PFSK-1 (cell line): ENCODE results near the gene GALR2.

ENCODE experiments used
- FOXP2 ChIP-seq: optimal IDR thresholded peaks from 2 replicates; pipeline ENCODE3; 2011; ENCODE audit warnings: borderline replicate concordance, control low read depth, inconsistent platforms; ENCODE audit not compliant: insufficient read depth; ENCODE audit errors: extremely low read length, extremely low read depth
- POLR2AphosphoS5 ChIP-seq: IDR thresholded peaks from 2 replicates; pipeline ENCODE4 v1.6.1; 2012; ENCODE audit warnings: low read depth, mild to moderate bottlenecking, control low read depth, low read length, moderate library complexity
- REST ChIP-seq, 2 experiments: IDR thresholded peaks; 2 replicates each; pipeline versions ENCODE4 v1.6.1 to v1.8.0; 2011 to 2012; ENCODE audit warnings: low read depth in 2 of 2, low read length in 2 of 2, control low read depth in 1 of 2, inconsistent platforms in 1 of 2, mild to moderate bottlenecking in 1 of 2, moderate library complexity in 1 of 2; ENCODE audit not compliant: insufficient read depth in 1 of 2
- SIN3A ChIP-seq: IDR thresholded peaks from 2 replicates; pipeline ENCODE4 v1.6.1; 2012; ENCODE audit warnings: mild to moderate bottlenecking, low read length, moderate library complexity, borderline replicate concordance; ENCODE audit not compliant: insufficient read depth
- TAF1 ChIP-seq: IDR thresholded peaks from 2 replicates; pipeline ENCODE4 v1.6.1; 2012; ENCODE audit warnings: low read length, control low read depth, borderline replicate concordance; ENCODE audit not compliant: insufficient read depth

The GALR2 gene

GRCh38 chr17:76054112-76054476 is 20.5 kb upstream of the GALR2 start:
- TF ChIP-seq TAF1 (no peak), FOXP2 (no peak), POLR2AphosphoS5 (no peak), REST (IDR thresholded peaks at IDR 0.05; ENCODE audit: insufficient read depth in 1 of 2, low read depth in 2 of 2, low read length in 2 of 2) (no peak), SIN3A (no peak)

GRCh38 chr17:76056882-76057281 is 17.7 kb upstream of the GALR2 start:
- TF ChIP-seq REST (IDR thresholded peaks at IDR 0.05; ENCODE audit: insufficient read depth in 1 of 2, low read depth in 2 of 2, low read length in 2 of 2) (no peak), TAF1 (no peak), POLR2AphosphoS5 (no peak), SIN3A (no peak), FOXP2 (no peak)

DNA sequence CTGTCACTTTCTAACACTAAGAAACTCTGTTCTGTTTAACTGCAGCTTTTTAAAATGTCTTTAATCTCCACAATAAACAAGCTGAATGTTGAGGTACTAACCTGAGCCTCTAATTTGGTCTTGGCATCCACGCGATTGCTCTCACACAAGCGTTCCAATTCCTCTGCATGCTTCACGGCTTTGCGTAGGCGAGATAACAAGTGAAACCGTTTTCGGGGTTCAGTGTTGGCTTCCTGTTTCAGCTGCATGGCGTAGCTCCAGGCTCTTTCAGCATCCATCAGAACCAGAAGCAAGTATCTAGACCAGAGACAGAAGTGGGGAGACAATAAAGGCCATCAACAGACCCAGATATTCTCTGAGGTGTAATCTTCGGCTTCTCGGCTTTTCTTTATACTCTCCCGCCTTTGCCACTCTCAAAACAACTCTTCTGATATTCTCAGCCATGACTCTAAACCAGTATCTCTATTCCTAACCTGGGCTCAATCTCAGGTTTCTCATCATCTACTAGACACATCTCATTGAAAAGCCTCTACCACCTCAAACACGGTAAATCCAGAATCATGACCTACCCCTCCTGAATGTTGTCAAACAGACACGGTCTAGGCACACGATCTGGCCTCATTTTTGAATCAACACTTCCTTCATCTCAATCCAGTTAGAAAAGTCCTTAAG is 10.6 kb upstream of the GALR2 start:
- TF ChIP-seq SIN3A (no peak), TAF1 (no peak), REST (IDR thresholded peaks at IDR 0.05; ENCODE audit: insufficient read depth in 1 of 2, low read depth in 2 of 2, low read length in 2 of 2) (no peak), FOXP2 (no peak), POLR2AphosphoS5 (no peak)

- TF ChIP-seq FOXP2: no peak
- no peak for TF ChIP-seq SIN3A
- no peak for TF ChIP-seq REST (IDR thresholded peaks at IDR 0.05; ENCODE audit: insufficient read depth in 1 of 2, low read depth in 2 of 2, low read length in 2 of 2)
- TF ChIP-seq POLR2AphosphoS5: no peak
- TF ChIP-seq TAF1: no peak
Measured at GRCh38 chr17:76065775-76066174, 8.8 kb upstream of the GALR2 start.

DNA sequence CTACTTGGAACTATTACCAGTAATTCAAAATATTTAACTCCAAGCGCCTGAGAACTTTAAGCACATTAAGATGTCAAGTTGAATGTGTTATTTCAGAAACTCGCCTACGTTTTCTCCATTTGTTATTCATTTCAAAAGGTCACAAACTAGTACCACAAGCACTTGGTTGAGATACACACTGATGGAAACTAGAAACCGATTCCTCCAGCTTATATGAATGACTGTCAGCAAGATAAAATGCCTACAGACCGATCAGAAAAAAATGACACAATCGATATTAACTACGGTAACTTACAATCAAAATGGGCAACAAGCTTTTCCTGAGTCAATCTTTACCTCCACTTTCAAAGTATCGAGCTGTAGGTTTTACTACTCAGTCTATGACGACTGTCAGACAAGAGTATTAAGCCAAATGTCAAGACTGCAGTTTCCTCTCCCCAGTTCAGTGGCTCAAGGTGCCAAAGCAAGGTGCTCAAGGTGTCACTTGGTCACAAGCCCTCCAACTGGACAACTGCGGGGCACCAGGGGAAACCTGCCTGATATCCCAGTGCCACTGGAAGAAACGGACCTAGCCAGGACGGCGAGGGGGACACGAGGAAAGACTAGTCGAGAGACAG is 2.9 kb upstream of the GALR2 start:
- no peak for TF ChIP-seq POLR2AphosphoS5
- no peak for TF ChIP-seq FOXP2
- TF ChIP-seq REST (IDR thresholded peaks at IDR 0.05; ENCODE audit: insufficient read depth in 1 of 2, low read depth in 2 of 2, low read length in 2 of 2): no peak
- no peak for TF ChIP-seq SIN3A
- no peak for TF ChIP-seq TAF1
